SK-N-SH treated with all-trans-retinoic acid at 6 μM for 48 hours (cell line): ENCODE data around the gene ENO4.

Source experiments
- BACH2 ChIP-seq: fragments of 250-450 bp; sonication (Bioruptor Pico); IDR thresholded peaks from 2 replicates; pipeline ENCODE4 v1.9.0; 2021; ENCODE audit warnings: mild to moderate bottlenecking, borderline replicate concordance
- CREB5 ChIP-seq: fragments of 250-450 bp; sonication (Bioruptor Pico); IDR thresholded peaks from 2 replicates; pipeline ENCODE4 v1.5.1; 2020; ENCODE audit warnings: low read depth, mild to moderate bottlenecking, moderate library complexity
- GLIS3 ChIP-seq: fragments of 250-450 bp; sonication (Bioruptor Pico); IDR thresholded peaks from 2 replicates; pipeline ENCODE4 v1.5.0; 2020; ENCODE audit warnings: mild to moderate bottlenecking, moderate library complexity
- OSR1 ChIP-seq: fragments of 250-450 bp; sonication (Bioruptor Pico); IDR thresholded peaks from 2 replicates; pipeline ENCODE4 v1.8.0; 2022; ENCODE audit warnings: moderate library complexity, mild to moderate bottlenecking, inconsistent platforms
- PATZ1 ChIP-seq: fragments of 250-450 bp; sonication (Bioruptor Pico); IDR thresholded peaks from 2 replicates; pipeline ENCODE4 v1.8.0; 2020; ENCODE audit warnings: mild to moderate bottlenecking, moderate library complexity, borderline replicate concordance
- RARB ChIP-seq: fragments of 250-450 bp; sonication (Bioruptor Pico); IDR thresholded peaks from 2 replicates; pipeline ENCODE4 v1.8.0; 2021; ENCODE audit warnings: mild to moderate bottlenecking, moderate library complexity
- TCF4 ChIP-seq: fragments of 250-450 bp; sonication (Bioruptor Pico); IDR thresholded peaks from 2 replicates; pipeline ENCODE4 v1.8.0; 2021; ENCODE audit warnings: mild to moderate bottlenecking, moderate library complexity, borderline replicate concordance
- TOX ChIP-seq: fragments of 250-450 bp; sonication (Bioruptor Pico); IDR thresholded peaks from 2 replicates; pipeline ENCODE4 v1.8.0; 2021; ENCODE audit warnings: mild to moderate bottlenecking, moderate library complexity, borderline replicate concordance
- ZC3H10 ChIP-seq: fragments of 250-450 bp; sonication (Bioruptor Pico); IDR thresholded peaks from 2 replicates; pipeline ENCODE4 v1.5.1; 2021; ENCODE audit warnings: mild to moderate bottlenecking, moderate library complexity
- ZFP3 ChIP-seq: fragments of 250-450 bp; sonication (Bioruptor Pico); IDR thresholded peaks from 2 replicates; pipeline ENCODE4 v1.5.0; 2020; ENCODE audit warnings: mild to moderate bottlenecking, moderate library complexity
- ZFP30 ChIP-seq: fragments of 450-650 bp; formaldehyde crosslinking; IDR thresholded peaks from 2 replicates; pipeline ENCODE4 v1.5.0; 2022; ENCODE audit warnings: mild to moderate bottlenecking, moderate library complexity
- ZNF565 ChIP-seq: fragments of 450-650 bp; formaldehyde crosslinking; conservative IDR thresholded peaks from 2 replicates; pipeline ENCODE4 v1.5.0; 2020; ENCODE audit warnings: low read depth, mild to moderate bottlenecking, moderate library complexity
- ZNF8 ChIP-seq: fragments of 450-650 bp; formaldehyde crosslinking; IDR thresholded peaks from 2 replicates; pipeline ENCODE4 v1.5.0; 2020; ENCODE audit warnings: mild to moderate bottlenecking, moderate library complexity

- TF ChIP-seq GLIS3 (CRISPR knock-in tag) (no peak), OSR1 (CRISPR knock-in tag) (no peak), ZNF565 (CRISPR knock-in tag) (no peak), ZNF8 (CRISPR knock-in tag) (no peak), CREB5 (no peak), PATZ1 (CRISPR knock-in tag) (no peak), ZC3H10 (CRISPR knock-in tag) (no peak), ZFP30 (CRISPR knock-in tag) (no peak), RARB (CRISPR knock-in tag) (no peak), TOX (CRISPR knock-in tag) (no peak), BACH2 (CRISPR knock-in tag) (no peak), TCF4 (no peak), ZFP3 (CRISPR knock-in tag) (no peak)
Measured at GRCh38 chr10:116838143-116838725, 11.1 kb upstream of the ENO4 start.
